DMS53 treated with DMSO at 0.1 percent for 48 hours (cell line): ENCODE results near the gene ADI1.

Source experiments
- DNase-seq: peaks from one replicate; lab custom pipeline; 2025; ENCODE audit not compliant: unreplicated experiment; lab: John Stamatoyannopoulos, UW

The ADI1 gene, protein sequence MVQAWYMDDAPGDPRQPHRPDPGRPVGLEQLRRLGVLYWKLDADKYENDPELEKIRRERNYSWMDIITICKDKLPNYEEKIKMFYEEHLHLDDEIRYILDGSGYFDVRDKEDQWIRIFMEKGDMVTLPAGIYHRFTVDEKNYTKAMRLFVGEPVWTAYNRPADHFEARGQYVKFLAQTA

GRCh38 chr2:3519255-3520205 lies at the start of gene ADI1:
Gene ADI1, minus strand, starts transcription at chr2:3519531. Its CDS starts 44 bp downstream, at chr2:3519487.
- DNase-seq: peak; percentile 30

DNA sequence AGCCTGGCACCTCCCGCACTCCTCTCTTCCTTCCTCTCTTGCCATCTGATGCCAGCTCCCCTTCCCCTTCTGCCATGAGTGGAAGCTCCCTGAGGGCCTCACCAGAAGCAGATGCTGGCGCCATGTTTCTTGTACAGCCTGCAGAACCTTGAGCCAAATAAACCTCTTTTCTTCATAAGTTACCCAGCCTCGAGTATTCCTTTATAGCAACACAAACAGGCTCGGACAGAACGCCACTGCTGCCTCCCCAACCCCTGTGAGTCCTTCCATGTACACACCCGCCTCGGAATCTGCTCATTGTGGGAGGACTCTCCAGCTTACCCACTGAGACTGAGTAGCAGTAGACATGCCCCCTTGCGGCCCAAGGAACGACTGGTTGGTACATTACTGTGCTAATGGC lies 47.5 kb upstream of the ADI1 start:
- no peak for DNase-seq

DNA sequence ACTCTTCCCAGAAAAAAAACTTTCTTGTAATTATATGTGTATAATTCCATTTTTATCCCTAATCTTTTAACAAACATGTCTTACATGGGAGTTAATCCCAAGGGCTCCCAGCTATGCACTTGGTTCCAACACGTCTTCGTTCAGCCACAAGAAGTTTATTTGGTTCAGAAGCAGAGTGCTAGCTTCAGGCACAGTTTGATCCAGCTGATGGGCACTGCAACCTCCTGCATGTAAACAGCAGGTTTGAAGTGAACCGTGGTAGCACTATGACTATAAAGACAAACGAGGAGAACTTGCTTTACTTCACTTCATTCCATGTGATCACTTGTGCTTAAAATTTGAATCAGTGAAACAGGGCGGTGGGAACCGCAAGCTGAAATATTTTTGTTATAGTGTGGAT lies 45.8 kb upstream of the ADI1 start:
- no peak for DNase-seq

DNA sequence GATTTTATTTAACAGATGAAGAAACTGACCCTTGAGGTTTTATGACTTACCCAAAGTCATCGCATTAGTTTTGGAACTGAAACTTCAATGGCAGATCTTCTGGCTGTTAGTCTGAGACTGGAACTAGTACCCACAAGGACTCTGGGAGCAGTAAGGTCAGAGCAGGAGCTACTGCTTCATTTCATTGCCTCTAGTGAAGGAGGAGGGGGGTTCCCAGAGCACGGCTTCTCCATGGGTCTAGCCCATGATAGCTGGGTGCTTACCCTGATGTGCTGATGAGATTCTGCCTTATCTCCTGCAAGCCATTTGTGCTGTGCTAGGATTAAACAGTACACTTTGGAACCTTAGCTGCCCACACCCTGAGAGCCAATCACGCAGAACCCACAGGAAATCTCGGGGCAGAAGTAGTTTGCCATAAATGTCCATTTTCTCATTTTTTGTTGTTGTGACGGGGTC lies 44.2 kb upstream of the ADI1 start:
- DNase-seq: no peak

DNA sequence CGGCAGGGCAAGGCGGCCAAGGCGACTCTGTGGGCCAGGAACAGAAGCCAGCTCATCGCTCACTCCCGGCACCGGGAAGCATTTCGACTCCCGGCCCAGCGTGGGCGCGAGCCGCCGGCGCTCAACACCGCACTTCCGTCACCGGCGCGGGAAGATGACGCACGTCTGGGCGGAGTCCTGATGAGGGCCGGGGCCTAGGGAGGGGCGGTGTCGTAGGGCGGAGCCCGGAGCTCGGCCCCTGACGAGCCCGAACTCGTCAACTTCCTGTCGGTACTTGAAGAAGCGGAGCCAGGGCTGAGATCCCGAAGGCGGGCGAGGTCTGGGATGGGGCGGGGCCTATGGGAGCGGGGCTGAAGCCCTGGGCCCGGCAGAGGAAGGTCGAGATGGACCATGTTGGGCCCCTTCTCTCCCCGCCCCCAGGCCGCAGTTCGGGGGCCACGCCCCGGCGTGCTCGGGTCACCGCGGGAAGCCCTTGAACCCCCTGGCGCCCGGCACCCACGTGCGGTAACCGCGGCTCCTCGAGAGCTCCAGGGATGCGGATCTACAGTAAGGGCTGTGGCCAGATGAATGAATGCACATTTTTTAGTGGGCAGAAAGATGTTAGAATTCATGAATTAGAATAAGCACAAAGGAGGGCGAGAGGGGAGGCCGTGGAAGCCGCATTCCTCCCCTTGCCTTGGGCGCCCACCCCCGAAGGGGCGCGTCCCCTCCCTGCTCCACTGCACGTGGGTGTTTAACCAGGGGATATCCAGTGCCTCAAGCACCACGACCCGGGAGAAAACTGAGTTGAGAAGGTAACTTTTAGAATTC lies 39.1 kb upstream of the ADI1 start, which contains the start of gene RNASEH1:
RNASEH1 (minus strand) TSS at position 129 of the 810 bp plus-strand sequence; CDS start at position 56, 73 bp downstream.
- peak; percentile 77 for DNase-seq

- DNase-seq: no peak
Observed at GRCh38 chr2:3557639-3558204, 38.4 kb upstream of the ADI1 start.

DNA sequence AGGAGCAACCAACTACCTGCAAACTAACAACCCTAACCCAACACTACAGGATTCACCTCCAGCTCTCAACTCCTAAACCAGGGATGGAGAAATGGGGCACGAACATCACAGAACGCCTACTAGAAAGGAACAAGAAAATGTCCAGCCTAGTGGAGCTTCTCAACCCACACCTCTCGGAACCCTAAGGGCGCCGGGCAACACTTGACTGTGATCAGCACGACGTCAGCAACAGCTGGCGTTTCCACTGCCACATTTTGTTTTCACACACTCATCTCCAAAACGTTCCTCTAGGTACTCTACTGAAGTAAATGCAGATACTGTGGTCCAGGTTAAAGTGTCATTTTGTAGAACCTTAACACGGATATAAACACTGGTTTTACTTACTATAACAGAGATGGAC lies 34.6 kb upstream of the ADI1 start:
- no peak for DNase-seq

- no peak for DNase-seq
Observed at GRCh38 chr2:3547915-3548314, 28.6 kb upstream of the ADI1 start.

DNA sequence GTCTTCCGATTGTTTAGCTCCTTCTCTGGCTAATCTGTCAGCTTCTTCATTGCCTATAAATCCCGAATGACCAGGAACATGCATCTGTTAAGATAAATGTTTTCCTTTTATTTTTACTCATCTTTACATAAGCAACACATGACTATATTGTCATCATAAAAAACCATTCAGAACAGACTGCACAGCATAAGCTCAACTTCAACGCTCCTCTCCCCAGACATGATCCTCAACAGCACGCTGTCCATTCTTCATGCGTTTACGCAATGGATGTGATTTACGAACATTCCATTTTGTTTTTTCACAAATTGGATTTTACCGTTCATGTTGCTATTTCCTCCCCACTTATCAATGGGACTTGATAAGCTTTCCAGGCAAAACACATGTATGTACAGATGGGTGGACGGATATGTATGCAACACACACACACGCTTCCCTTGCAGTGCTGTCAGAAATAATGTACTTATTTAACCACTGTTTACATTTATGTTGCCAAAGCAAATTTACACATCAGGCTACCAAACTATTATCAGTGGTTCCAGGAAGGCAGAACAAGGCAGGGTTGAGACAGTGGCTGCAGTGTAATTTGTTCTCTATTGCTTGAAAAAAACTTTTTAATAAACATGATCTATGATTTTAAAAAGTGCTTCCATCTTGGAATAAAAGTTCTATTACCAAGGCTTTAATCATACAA lies 26.6 kb upstream of the ADI1 start:
- DNase-seq: no peak

DNA sequence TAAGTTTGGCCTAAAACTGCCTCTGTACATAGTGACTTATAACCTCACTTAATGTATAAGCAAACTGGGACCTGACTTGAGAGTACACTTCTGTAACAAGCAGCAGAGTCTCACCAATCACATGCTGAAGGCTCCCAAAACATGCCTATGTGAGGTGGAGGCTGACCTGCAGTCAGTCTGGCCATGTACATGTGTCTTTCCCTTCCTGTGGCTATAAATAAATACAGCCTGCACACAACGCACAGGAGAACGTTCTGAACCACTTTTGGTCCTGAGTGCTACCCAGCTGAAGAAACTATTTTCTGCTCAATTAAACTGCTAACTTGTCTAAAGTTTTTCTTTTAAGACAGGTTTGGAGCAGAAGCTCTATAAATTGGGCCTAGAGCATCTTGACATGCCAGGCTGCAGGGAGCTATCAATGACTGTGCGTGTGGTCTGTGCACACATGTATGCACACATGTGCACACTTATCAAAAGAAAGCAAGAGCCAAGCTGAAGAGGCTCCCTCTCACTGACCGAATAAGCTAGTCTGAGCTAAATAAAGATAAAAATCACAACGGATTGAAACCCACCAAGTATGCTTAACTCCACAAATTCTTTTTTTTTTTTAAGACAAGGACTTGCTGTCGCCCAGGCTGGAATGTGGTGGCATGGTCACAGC lies 23.8 kb upstream of the ADI1 start:
- no peak for DNase-seq

- DNase-seq: no peak
Observed at GRCh38 chr2:3542107-3542506, 22.8 kb upstream of the ADI1 start.

- no peak for DNase-seq
Observed at GRCh38 chr2:3539836-3540235, 20.5 kb upstream of the ADI1 start.

- no peak for DNase-seq
Observed at GRCh38 chr2:3536682-3537632, 17.6 kb upstream of the ADI1 start.

DNA sequence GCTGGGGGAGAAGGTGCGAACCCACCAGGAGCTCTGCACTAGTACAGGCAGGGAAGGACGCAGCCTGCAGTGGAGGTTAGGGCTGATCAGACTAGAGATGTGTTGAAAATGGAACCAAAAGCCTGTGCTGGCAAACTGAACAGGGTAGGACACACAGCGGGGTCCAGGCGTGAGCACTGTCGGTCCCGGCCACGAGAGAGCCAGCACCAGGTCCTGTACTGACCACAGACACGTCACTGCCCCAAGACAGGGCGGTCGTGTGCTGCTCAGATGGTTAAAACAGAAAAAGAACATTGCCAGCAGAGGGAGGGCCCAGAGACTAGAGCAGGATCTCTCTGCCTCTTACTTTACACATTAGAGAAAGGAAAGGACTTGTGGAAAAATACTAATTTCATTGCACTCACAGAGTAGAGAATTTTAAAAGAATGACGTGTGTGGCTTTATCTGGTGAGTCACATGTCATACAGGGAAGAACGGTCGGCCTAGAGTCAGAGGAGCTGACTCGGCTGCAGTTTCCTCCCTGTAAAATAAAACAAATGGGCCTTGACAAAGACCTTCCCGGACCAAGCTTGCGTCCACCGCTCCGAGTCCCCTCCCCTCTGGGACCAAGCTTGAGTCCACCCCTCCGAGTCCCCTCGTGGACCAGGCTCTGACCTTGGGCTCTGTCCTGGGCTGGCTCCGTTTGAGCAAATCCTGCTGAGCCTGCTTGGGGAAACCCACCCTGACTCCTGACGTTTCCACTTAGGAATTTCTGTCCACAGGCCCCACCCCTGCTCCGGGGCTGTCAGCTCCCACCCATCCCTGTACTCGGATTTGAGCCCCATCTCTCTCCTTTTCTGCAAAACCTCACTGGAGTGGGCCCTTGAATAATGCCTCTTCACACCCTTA lies 16.7 kb upstream of the ADI1 start:
- DNase-seq: no peak

- DNase-seq: no peak
Observed at GRCh38 chr2:3535467-3535793, 16.1 kb upstream of the ADI1 start.

GRCh38 chr2:3534251-3534814 lies 15.0 kb upstream of the ADI1 start:
- DNase-seq: no peak

DNA sequence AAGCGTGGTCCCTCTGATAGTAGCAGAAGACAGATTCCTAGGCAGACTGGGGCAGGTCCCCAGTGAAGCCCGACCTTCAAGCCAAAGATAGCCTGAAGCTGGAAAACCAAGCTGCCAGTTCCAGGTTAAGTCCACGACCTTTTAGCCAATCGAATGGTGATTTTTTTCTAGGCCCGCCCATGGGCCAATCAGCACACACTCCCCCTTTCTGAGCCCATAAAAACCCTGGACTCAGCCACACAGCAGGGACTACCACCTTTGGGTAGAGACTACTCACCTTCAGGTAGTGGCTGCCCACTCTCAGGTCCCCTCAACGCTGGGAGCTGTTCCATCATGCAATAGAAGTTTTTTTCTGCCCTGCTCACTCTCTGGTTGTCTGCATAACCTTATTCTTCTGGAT lies 14.5 kb upstream of the ADI1 start:
- no peak for DNase-seq

DNA sequence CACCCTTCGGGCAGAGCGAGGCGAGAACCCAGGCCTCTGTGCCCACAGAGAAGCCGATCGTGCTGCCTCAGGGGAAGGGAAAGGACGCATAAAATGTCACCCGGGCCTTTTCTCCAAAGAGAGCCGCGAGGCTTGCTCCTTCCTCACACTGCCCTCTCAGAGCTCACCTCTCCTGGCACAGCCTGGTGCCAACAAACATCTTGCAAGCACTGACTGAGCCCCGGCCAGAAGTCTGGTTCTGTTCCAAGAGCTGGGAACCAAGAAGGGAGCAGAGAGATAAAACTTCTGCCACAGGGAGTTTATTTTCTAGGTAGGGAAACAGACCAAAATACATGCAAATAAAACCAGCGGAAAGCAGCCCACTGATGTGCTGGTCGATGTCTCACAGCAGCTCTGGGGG lies 13.6 kb upstream of the ADI1 start:
- no peak for DNase-seq
